ENCODE measurements around the gene GRID1. TPM values are rescaled to one million over a fixed set of nuclear protein-coding genes. Genes with fewer than 3 reads are reported as not detected.

Gene GRID1
- total RNA-seq, 2 donors from 2014 or later = 0.27 to 0.85 TPM

- H3K4me3 ChIP-seq = no peak overlapping the region
- no peak for ATAC-seq (ENCODE audit: insufficient number of reproducible peaks, low FRiP score, low read depth)
- H3K4me1 ChIP-seq (ENCODE audit: control insufficient read depth in 1 of 2, low read depth in 2 of 2) = no peaks in the 10 kb centered on the region
- no peak overlapping the region for H3K27ac ChIP-seq
- H3K36me3 ChIP-seq = no peaks in the 10 kb centered on the region
- DNase-seq (ENCODE audit: low spot score) = no peak
- H3K27me3 ChIP-seq (replicated peaks; ENCODE audit: insufficient read depth) = no peaks in the 10 kb centered on the region
- TF ChIP-seq, protein P1, sequence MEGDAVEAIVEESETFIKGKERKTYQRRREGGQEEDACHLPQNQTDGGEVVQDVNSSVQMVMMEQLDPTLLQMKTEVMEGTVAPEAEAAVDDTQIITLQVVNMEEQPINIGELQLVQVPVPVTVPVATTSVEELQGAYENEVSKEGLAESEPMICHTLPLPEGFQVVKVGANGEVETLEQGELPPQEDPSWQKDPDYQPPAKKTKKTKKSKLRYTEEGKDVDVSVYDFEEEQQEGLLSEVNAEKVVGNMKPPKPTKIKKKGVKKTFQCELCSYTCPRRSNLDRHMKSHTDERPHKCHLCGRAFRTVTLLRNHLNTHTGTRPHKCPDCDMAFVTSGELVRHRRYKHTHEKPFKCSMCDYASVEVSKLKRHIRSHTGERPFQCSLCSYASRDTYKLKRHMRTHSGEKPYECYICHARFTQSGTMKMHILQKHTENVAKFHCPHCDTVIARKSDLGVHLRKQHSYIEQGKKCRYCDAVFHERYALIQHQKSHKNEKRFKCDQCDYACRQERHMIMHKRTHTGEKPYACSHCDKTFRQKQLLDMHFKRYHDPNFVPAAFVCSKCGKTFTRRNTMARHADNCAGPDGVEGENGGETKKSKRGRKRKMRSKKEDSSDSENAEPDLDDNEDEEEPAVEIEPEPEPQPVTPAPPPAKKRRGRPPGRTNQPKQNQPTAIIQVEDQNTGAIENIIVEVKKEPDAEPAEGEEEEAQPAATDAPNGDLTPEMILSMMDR (IDR thresholded peaks at IDR 0.05) = no peak
- H3K9me3 ChIP-seq = no peaks in the 10 kb centered on the region
These were observed 243.3 kb downstream of the GRID1 start for GRCh38 chr10:86123304-86123703.

GRCh38 chr10:86122646-86123045 is 243.9 kb downstream of the GRID1 start:
- H3K27me3 ChIP-seq (replicated peaks; ENCODE audit: insufficient read depth) = no peaks in the 10 kb centered on the region
- H3K4me1 ChIP-seq (ENCODE audit: control insufficient read depth in 1 of 2, low read depth in 2 of 2) = no peaks in the 10 kb centered on the region
- DNase-seq (ENCODE audit: low spot score) (no peak), ATAC-seq (ENCODE audit: insufficient number of reproducible peaks, low FRiP score, low read depth) (no peak)
- TF ChIP-seq, protein P1 (IDR thresholded peaks at IDR 0.05) = no peak
- no peaks in the 10 kb centered on the region for H3K36me3 ChIP-seq
- H3K27ac ChIP-seq = no peak overlapping the region
- no peaks in the 10 kb centered on the region for H3K9me3 ChIP-seq
- H3K4me3 ChIP-seq = no peak overlapping the region

- Histone ChIP-seq H3K27me3 (replicated peaks; ENCODE audit: insufficient read depth) (no peaks in the 10 kb centered on the region), H3K36me3 (no peaks in the 10 kb centered on the region), H3K4me1 (ENCODE audit: control insufficient read depth in 1 of 2, low read depth in 2 of 2) (no peaks in the 10 kb centered on the region), H3K27ac (no peak overlapping the region), H3K4me3 (no peak overlapping the region), H3K9me3 (no peaks in the 10 kb centered on the region)
- DNase-seq (ENCODE audit: low spot score) (no peak), ATAC-seq (ENCODE audit: insufficient number of reproducible peaks, low FRiP score, low read depth) (no peak)
- TF ChIP-seq, protein P1 (IDR thresholded peaks at IDR 0.05) = no peak
These were observed 245.4 kb downstream of the GRID1 start for GRCh38 chr10:86121200-86121599.

DNA sequence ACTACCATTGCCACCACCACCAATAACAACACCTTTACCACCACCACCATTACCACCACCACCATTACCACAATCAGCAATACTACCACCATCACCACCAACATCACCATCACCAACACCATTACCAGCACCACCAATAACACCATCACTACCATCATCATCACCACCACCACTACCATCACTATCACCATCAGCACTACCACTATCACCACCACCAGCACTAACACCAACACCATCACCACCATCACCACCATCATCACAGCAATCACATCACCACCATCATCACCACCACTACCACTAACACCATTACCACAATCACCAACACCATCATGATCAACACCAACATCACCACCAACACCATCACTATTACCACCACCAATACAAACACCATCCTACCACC is 249.5 kb downstream of the GRID1 start:
- DNase-seq (ENCODE audit: low spot score) (no peak), ATAC-seq (ENCODE audit: insufficient number of reproducible peaks, low FRiP score, low read depth) (no peak)
- H3K4me1 ChIP-seq (ENCODE audit: control insufficient read depth in 1 of 2, low read depth in 2 of 2) = no peaks in the 10 kb centered on the region
- no peaks in the 10 kb centered on the region for H3K36me3 ChIP-seq
- H3K9me3 ChIP-seq = no peaks in the 10 kb centered on the region
- no peak overlapping the region for H3K27ac ChIP-seq
- TF ChIP-seq, protein P1 (IDR thresholded peaks at IDR 0.05) = no peak
- H3K4me3 ChIP-seq = no peak overlapping the region
- no peaks in the 10 kb centered on the region for H3K27me3 ChIP-seq (replicated peaks; ENCODE audit: insufficient read depth)

DNA sequence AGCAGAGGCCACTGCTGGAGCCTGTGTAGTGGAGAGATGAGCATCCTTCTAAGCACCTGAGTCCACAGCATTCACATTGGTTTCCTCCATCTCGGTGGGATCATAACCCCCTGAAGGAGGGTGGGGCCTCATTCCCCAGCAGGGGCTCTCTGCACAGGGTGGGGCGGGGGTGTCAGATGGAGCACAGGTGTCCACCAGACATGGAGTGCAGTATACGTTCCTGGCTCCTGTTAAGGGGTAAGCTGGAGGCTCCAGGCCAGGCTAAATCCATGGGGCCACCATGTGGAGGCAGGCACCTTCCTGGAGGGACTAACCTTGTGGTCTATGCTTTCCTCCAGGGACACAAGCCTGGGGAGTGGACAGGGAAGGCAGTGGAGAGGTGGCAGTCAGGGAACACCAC is 252.6 kb downstream of the GRID1 start:
- no peak for ATAC-seq (ENCODE audit: insufficient number of reproducible peaks, low FRiP score, low read depth)
- no peak for DNase-seq (ENCODE audit: low spot score)
- Histone ChIP-seq H3K27me3 (replicated peaks; ENCODE audit: insufficient read depth) (no peaks in the 10 kb centered on the region), H3K27ac (no peak overlapping the region), H3K4me3 (no peak overlapping the region), H3K4me1 (ENCODE audit: control insufficient read depth in 1 of 2, low read depth in 2 of 2) (no peaks in the 10 kb centered on the region), H3K9me3 (no peaks in the 10 kb centered on the region), H3K36me3 (no peaks in the 10 kb centered on the region)
- TF ChIP-seq, protein P1 (IDR thresholded peaks at IDR 0.05) = no peak
